Astrocyte (in vitro differentiated cells and primary cell): ENCODE results near the gene SIRPD. TPM values are rescaled to one million over a fixed set of nuclear protein-coding genes. Genes with fewer than 3 reads are reported as not detected.
A peak's percentile ranks its signal among the peaks of the same experiment; 100 is the strongest.

Experiments
- DNase-seq: peaks from one replicate; pipeline ENCODE4 v3.0.0-alpha.2; 2010; ENCODE audit warnings: low read depth
- FAIRE-seq: peaks from 2 replicates; lab custom pipeline; 2011; peaks lifted over from hg19 to GRCh38; lab: Jason Lieb, UNC
- H2AFZ ChIP-seq: 2 replicates; pipeline ENCODE4 v1.6.0; 2012; ENCODE audit warnings: low read depth, low read length, inconsistent platforms
- H3K27ac ChIP-seq: 2 replicates; pipeline ENCODE4 v1.5.1; 2011; ENCODE audit warnings: low read depth, low read length, inconsistent platforms
- H3K27me3 ChIP-seq: 2 replicates; pipeline ENCODE4 v1.6.0; 2011; ENCODE audit warnings: low read length, inconsistent platforms; ENCODE audit not compliant: insufficient read depth
- H3K36me3 ChIP-seq: 2 replicates; pipeline ENCODE4 v1.5.1; 2011; ENCODE audit warnings: low read length, inconsistent platforms; ENCODE audit not compliant: insufficient read depth
- H3K4me1 ChIP-seq: 2 replicates; pipeline ENCODE4 v1.5.1; 2011; ENCODE audit warnings: low read length, inconsistent platforms; ENCODE audit not compliant: insufficient read depth
- H3K4me2 ChIP-seq: 2 replicates; pipeline ENCODE4 v1.6.0; 2012; ENCODE audit warnings: low read length, inconsistent platforms
- H3K4me3 ChIP-seq: 2 replicates; pipeline ENCODE4 v1.5.1; 2011; ENCODE audit warnings: low read depth, mild to moderate bottlenecking, low read length, inconsistent platforms; ENCODE audit not compliant: insufficient read depth
- H3K79me2 ChIP-seq: 2 replicates; pipeline ENCODE4 v1.6.0; 2012; ENCODE audit warnings: mild to moderate bottlenecking, low read length, inconsistent platforms; ENCODE audit not compliant: insufficient read depth
- H3K9ac ChIP-seq: 2 replicates; pipeline ENCODE4 v1.6.0; 2012; ENCODE audit warnings: mild to moderate bottlenecking, low read length, inconsistent platforms
- H3K9me3 ChIP-seq: 2 replicates; pipeline ENCODE4 v1.5.1; 2012; ENCODE audit warnings: low read depth, mild to moderate bottlenecking, low read length, inconsistent platforms; ENCODE audit not compliant: insufficient read depth
- H4K20me1 ChIP-seq: 2 replicates; pipeline ENCODE4 v1.6.0; 2012; ENCODE audit warnings: low read length, inconsistent platforms; ENCODE audit not compliant: insufficient read depth
- H3K27ac Mint-ChIP-seq: one replicate; pipeline ENCODE4 v1.8.0; 2021; ENCODE audit warnings: mild to moderate bottlenecking, mixed read lengths; ENCODE audit not compliant: unreplicated experiment
- H3K27me3 Mint-ChIP-seq: one replicate; pipeline ENCODE4 v1.8.0; 2021; ENCODE audit warnings: low read depth, mixed read lengths; ENCODE audit not compliant: unreplicated experiment
- H3K36me3 Mint-ChIP-seq: one replicate; pipeline ENCODE4 v1.8.0; 2021; ENCODE audit warnings: low read depth, mixed read lengths; ENCODE audit not compliant: unreplicated experiment
- H3K4me1 Mint-ChIP-seq: one replicate; pipeline ENCODE4 v1.8.0; 2021; ENCODE audit warnings: low read depth, mixed read lengths; ENCODE audit not compliant: unreplicated experiment
- H3K4me3 Mint-ChIP-seq: one replicate; pipeline ENCODE4 v1.8.0; 2021; ENCODE audit warnings: mild to moderate bottlenecking, moderate library complexity, mixed read lengths; ENCODE audit not compliant: unreplicated experiment
- H3K9me3 Mint-ChIP-seq: one replicate; pipeline ENCODE4 v1.8.0; 2021; ENCODE audit warnings: mild to moderate bottlenecking, mixed read lengths; ENCODE audit not compliant: unreplicated experiment
- CTCF ChIP-seq: IDR thresholded peaks from 2 replicates; pipeline ENCODE4 v1.5.1; 2011; ENCODE audit warnings: low read depth, mild to moderate bottlenecking, inconsistent platforms, low read length, moderate library complexity; ENCODE audit not compliant: insufficient read depth
- EZH2 ChIP-seq: IDR thresholded peaks from 2 replicates; pipeline ENCODE4 v1.6.1; 2012; ENCODE audit warnings: mild to moderate bottlenecking, low read length, inconsistent platforms; ENCODE audit not compliant: insufficient read depth
- total RNA-seq: library from RNA; stranded (reverse); gene quantifications from 2 replicates; pipeline ENCODE4 v1.2.1, GENCODE V29; 2021

SIRPD gene
- total RNA-seq, 1 donor from 2014 or later, result not detected

DNA sequence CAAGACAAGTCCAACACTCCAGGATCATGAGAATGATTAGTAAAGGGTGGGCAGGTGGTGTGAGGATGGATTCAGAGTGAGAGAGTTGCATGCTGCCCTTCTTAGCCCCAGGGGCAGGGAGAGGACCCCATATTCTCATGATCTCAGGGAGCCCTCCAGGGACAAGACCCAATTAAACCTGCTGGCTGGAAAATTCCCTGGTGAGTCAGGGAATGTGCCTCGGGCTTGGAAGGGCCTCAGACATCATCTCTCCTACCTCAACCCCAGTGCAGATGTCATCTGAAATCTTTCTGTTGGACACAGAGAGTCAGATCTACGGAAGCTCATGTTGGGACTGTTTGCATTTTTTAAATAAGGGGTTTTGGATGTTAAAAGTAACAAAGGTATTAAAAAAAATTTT lies 9.2 kb upstream of the SIRPD start:
- Histone ChIP-seq H3K27ac (peak overlapping the region; percentile 24), H3K4me3 (no peak overlapping the region), H3K27me3 (no peaks in the 10 kb centered on the region), H2AFZ (no peak overlapping the region), H3K79me2 (no peaks in the 10 kb centered on the region), H3K36me3 (no peaks in the 10 kb centered on the region), H3K4me2 (peak overlapping the region; percentile 22), H4K20me1 (no peaks in the 10 kb centered on the region), H3K9me3 (no peaks in the 10 kb centered on the region), H3K9ac (no peak overlapping the region), H3K4me1 (peaks cover 13% of the 10 kb centered on the region)
- peaks cover 24% of the 10 kb centered on the region for H3K27me3 Mint-ChIP-seq
- TF ChIP-seq EZH2 (no peak), CTCF (no peak)
- H3K4me1 Mint-ChIP-seq, result peaks cover 11% of the 10 kb centered on the region
- DNase-seq (peak; percentile 1), FAIRE-seq (no peak)
- peaks cover 15% of the 10 kb centered on the region for H3K9me3 Mint-ChIP-seq
- H3K4me3 Mint-ChIP-seq, result no peak overlapping the region
- no peaks in the 10 kb centered on the region for H3K36me3 Mint-ChIP-seq
- no peak overlapping the region for H3K27ac Mint-ChIP-seq

DNA sequence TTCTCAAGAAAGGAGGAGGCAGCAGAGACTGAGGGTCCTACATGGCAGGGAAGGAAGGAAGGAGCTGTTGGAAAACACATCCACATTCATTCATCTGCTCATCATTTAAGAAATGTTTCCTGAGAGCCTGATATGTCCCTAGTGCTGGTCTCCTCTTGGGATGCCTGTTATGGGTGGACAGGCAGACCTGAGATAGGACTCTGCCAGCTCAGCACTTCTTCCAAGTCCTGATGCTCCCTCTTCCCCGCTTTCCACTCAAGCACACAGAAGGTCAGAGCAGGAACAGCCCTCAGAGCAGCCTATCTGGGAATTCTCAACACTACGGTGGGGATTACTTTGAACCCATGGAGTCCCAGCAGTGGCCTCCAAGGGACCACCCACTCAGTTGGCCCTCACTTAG lies 8.0 kb upstream of the SIRPD start:
- FAIRE-seq, result no peak
- Histone ChIP-seq H3K27ac (no peak overlapping the region), H3K4me2 (no peak overlapping the region), H4K20me1 (no peaks in the 10 kb centered on the region), H3K36me3 (no peaks in the 10 kb centered on the region), H3K9me3 (no peaks in the 10 kb centered on the region), H3K27me3 (no peaks in the 10 kb centered on the region), H3K79me2 (no peaks in the 10 kb centered on the region), H3K9ac (no peak overlapping the region), H3K4me1 (peaks cover 13% of the 10 kb centered on the region), H3K4me3 (no peak overlapping the region), H2AFZ (no peak overlapping the region)
- TF ChIP-seq CTCF (no peak), EZH2 (no peak)
- Mint-ChIP-seq H3K4me3 (no peak overlapping the region), H3K27me3 (peaks cover 23% of the 10 kb centered on the region), H3K27ac (no peak overlapping the region), H3K9me3 (peaks cover 21% of the 10 kb centered on the region), H3K4me1 (peaks cover 11% of the 10 kb centered on the region), H3K36me3 (no peaks in the 10 kb centered on the region)
- DNase-seq, result no peak

DNA sequence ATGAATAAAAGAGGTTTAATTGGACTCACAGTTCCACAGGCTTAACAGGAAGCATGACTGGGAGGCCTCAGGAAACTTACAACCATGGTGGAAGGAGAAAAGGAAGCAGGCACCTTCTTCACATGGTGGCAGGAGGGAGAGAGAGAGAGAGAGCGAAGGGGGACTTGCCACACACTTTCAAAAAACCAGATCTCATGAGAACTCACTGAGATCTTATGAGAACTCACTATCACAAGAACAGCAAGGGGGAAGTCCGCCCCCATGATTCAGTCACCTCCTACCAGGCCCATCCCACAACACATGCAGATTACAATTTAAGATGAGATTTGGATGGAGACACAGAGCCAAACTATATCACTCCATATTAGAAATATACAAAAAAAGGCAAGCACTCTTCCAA lies 6.1 kb upstream of the SIRPD start:
- DNase-seq (no peak), FAIRE-seq (no peak)
- Mint-ChIP-seq H3K4me3 (no peak overlapping the region), H3K9me3 (peaks cover 21% of the 10 kb centered on the region), H3K36me3 (peaks cover 1% of the 10 kb centered on the region), H3K4me1 (peaks cover 11% of the 10 kb centered on the region), H3K27me3 (peaks cover 26% of the 10 kb centered on the region), H3K27ac (no peak overlapping the region)
- no peak overlapping the region for H2AFZ ChIP-seq
- H3K79me2 ChIP-seq, result no peaks in the 10 kb centered on the region
- H3K36me3 ChIP-seq, result no peaks in the 10 kb centered on the region
- no peak for TF ChIP-seq CTCF
- no peak for TF ChIP-seq EZH2
- no peak overlapping the region for H3K27ac ChIP-seq
- H3K4me3 ChIP-seq, result no peak overlapping the region
- H3K27me3 ChIP-seq, result no peaks in the 10 kb centered on the region
- peaks cover 13% of the 10 kb centered on the region for H3K4me1 ChIP-seq
- no peaks in the 10 kb centered on the region for H3K9me3 ChIP-seq
- H3K4me2 ChIP-seq, result no peak overlapping the region
- no peaks in the 10 kb centered on the region for H4K20me1 ChIP-seq
- H3K9ac ChIP-seq, result no peak overlapping the region
